GM12865 (cell line): Measurements from ENCODE around the gene RMND5A.

Source experiments
- DNase-seq: peaks from one replicate; pipeline ENCODE4 v3.0.0; 2010; ENCODE audit warnings: low read depth
- H3K4me3 ChIP-seq: 2 replicates; pipeline ENCODE4 v1.5.1; 2011; ENCODE audit warnings: mild to moderate bottlenecking, low read depth, low read length, control low read depth
- TF ChIP-seq, protein P1 (sequence below): IDR thresholded peaks from 2 replicates; pipeline ENCODE4 v1.5.1; 2011; ENCODE audit warnings: low read length, control low read depth, low read depth, inconsistent platforms; ENCODE audit not compliant: insufficient read depth; ENCODE audit errors: missing control alignments

The RMND5A gene

DNA sequence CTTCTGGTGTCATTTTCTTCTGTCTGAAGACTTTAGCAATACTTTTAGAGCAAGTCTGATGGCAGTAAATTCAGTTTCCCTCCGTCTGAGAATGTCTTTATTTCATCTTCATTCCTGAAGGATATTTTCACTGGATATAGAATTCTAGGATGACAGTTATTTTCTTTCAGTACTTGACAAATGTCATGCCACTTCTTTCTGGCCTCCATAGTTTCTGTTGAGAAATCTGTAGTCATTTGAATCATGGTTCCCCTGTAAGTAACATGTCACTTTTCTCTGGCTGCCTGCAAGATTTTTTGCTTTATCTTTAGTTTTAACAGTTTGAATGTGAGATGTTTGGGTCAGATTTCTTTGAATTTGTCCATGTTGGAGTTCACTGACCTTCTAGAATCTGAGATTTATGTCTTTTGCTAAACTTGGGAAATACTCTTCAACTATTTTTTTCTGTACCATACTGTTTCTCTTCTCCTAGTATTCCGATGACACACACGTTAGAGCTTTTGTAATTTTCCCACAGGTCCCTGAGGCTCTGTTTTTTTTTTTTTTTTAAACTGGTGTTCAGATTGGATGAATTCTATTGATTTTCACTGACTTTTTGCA lies 30.2 kb downstream of the RMND5A start:
- TF ChIP-seq, protein P1, sequence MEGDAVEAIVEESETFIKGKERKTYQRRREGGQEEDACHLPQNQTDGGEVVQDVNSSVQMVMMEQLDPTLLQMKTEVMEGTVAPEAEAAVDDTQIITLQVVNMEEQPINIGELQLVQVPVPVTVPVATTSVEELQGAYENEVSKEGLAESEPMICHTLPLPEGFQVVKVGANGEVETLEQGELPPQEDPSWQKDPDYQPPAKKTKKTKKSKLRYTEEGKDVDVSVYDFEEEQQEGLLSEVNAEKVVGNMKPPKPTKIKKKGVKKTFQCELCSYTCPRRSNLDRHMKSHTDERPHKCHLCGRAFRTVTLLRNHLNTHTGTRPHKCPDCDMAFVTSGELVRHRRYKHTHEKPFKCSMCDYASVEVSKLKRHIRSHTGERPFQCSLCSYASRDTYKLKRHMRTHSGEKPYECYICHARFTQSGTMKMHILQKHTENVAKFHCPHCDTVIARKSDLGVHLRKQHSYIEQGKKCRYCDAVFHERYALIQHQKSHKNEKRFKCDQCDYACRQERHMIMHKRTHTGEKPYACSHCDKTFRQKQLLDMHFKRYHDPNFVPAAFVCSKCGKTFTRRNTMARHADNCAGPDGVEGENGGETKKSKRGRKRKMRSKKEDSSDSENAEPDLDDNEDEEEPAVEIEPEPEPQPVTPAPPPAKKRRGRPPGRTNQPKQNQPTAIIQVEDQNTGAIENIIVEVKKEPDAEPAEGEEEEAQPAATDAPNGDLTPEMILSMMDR, result no peak

GRCh38 chr2:86751778-86752177 lies 31.7 kb downstream of the RMND5A start:
- TF ChIP-seq, protein P1, result no peak
- no peak overlapping the region for H3K4me3 ChIP-seq
- no peak for DNase-seq

More for the DNA sequence above, 30.2 kb downstream of the RMND5A start:
- H3K4me3 ChIP-seq, result no peak overlapping the region
- DNase-seq, result no peak

DNA sequence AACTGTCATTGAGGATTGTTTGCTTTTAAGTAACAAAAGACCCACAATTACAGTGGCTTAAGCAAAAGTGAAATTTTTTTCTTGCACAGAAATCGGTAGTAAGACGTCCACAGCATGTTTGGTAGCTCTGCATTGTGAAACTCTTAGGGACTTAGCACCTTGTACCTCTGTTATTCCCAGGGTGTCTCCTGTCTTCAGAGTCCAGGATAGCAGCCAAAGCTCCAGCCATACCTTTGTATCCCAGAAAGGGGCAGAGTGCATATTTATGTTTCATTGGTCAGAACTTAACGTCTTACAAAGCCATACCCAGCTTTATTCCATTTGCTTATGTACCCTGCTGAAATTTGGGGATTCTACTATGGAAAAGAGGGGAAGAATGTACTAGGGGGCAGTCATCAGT lies 32.8 kb downstream of the RMND5A start:
- DNase-seq, result no peak
- no peak overlapping the region for H3K4me3 ChIP-seq
- TF ChIP-seq, protein P1, result no peak

GRCh38 chr2:86753606-86754005 lies 33.5 kb downstream of the RMND5A start:
- no peak for DNase-seq
- TF ChIP-seq, protein P1, result no peak
- H3K4me3 ChIP-seq, result no peak overlapping the region

- no peak for DNase-seq
- H3K4me3 ChIP-seq, result no peak overlapping the region
- TF ChIP-seq, protein P1, result no peak
Observed at GRCh38 chr2:86758405-86758804, 38.3 kb downstream of the RMND5A start.

DNA sequence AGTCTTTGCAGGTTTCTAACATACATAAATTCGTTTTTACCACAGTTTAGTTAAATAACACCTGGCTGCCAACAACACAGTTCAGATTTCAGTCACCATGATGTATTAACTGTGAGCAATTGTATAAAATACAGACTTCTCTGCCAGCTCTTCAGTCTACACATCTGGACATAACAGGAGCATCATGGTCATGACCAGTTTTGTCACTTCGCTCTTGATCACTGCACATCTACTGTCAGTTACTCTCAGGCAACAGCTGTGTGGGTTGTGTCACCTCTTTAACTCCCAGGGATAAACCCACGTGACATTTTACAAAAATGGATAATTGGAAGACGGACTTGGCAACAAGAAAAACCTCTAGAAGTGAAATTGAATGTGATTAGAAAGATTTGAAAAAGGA lies 40.3 kb downstream of the RMND5A start:
- H3K4me3 ChIP-seq, result no peak overlapping the region
- no peak for DNase-seq
- TF ChIP-seq, protein P1, result no peak
